Measurements from ENCODE around the gene WNT10A.

WNT10A gene

GRCh38 chr2:218897394-218898108 is 16.9 kb downstream of the WNT10A start:
- H3K4me1 ChIP-seq (ENCODE audit: insufficient read depth, low read length, poor library complexity, severe bottlenecking) = peaks cover 45% of the 10 kb centered on the region
- no peaks in the 10 kb centered on the region for H3K9me2 ChIP-seq (replicated peaks; ENCODE audit: low read depth, low read length)
- peak overlapping the region; percentile 44 for H2AFZ ChIP-seq (ENCODE audit: low read length)
- H3K9me3 ChIP-seq (ENCODE audit: insufficient read depth, low read depth, low read length) = no peaks in the 10 kb centered on the region
- H3K4me3 ChIP-seq (ENCODE audit: low read length, poor library complexity, severe bottlenecking) = peak overlapping the region; percentile 84
- H3K4me2 ChIP-seq (ENCODE audit: low read depth, low read length, poor library complexity, severe bottlenecking) = peak overlapping the region; percentile 97
- no peaks in the 10 kb centered on the region for H3K27me3 ChIP-seq (ENCODE audit: insufficient read depth, low read length, poor library complexity, severe bottlenecking)
- no peaks in the 10 kb centered on the region for H3K36me3 ChIP-seq (ENCODE audit: insufficient read depth, low read length)
- no peaks in the 10 kb centered on the region for H4K20me1 ChIP-seq (ENCODE audit: insufficient read depth, low read length, poor library complexity, severe bottlenecking)
- H3K79me2 ChIP-seq (ENCODE audit: insufficient read depth, low read length) = peaks cover 24% of the 10 kb centered on the region; the same call in 1 of the 2 replicates
- no peaks in the 10 kb centered on the region for H3F3A ChIP-seq (ENCODE audit: low read depth)
- TF ChIP-seq EZH2phosphoT487 (IDR thresholded peaks at IDR 0.05; ENCODE audit: borderline replicate concordance) (no peak), CTCF (conservative IDR thresholded peaks at IDR 0.05; ENCODE audit: low read length) (no peak)
- peak overlapping the region; percentile 44 for H3K9ac ChIP-seq (ENCODE audit: low read depth, low read length, poor library complexity, severe bottlenecking)

GRCh38 chr2:218898109-218898878 is 17.6 kb downstream of the WNT10A start:
- Histone ChIP-seq H3K79me2 (ENCODE audit: insufficient read depth, low read length) (peaks cover 21% of the 10 kb centered on the region; the same call in 1 of the 2 replicates), H3K36me3 (ENCODE audit: insufficient read depth, low read length) (no peaks in the 10 kb centered on the region), H2AFZ (ENCODE audit: low read length) (no peak overlapping the region), H3K27me3 (ENCODE audit: insufficient read depth, low read length, poor library complexity, severe bottlenecking) (no peaks in the 10 kb centered on the region), H3F3A (ENCODE audit: low read depth) (no peaks in the 10 kb centered on the region), H3K4me1 (ENCODE audit: insufficient read depth, low read length, poor library complexity, severe bottlenecking) (peaks cover 41% of the 10 kb centered on the region), H4K20me1 (ENCODE audit: insufficient read depth, low read length, poor library complexity, severe bottlenecking) (no peaks in the 10 kb centered on the region), H3K9ac (ENCODE audit: low read depth, low read length, poor library complexity, severe bottlenecking) (no peak overlapping the region), H3K9me2 (replicated peaks; ENCODE audit: low read depth, low read length) (no peaks in the 10 kb centered on the region), H3K9me3 (ENCODE audit: insufficient read depth, low read depth, low read length) (no peaks in the 10 kb centered on the region), H3K4me3 (ENCODE audit: low read length, poor library complexity, severe bottlenecking) (peak overlapping the region; percentile 84), H3K4me2 (ENCODE audit: low read depth, low read length, poor library complexity, severe bottlenecking) (peak overlapping the region; percentile 97)
- peak; percentile 90 for TF ChIP-seq CTCF (conservative IDR thresholded peaks at IDR 0.05; ENCODE audit: low read length)
- no peak for TF ChIP-seq EZH2phosphoT487 (IDR thresholded peaks at IDR 0.05; ENCODE audit: borderline replicate concordance)

- no peaks in the 10 kb centered on the region for H3K36me3 ChIP-seq (ENCODE audit: insufficient read depth, low read length)
- peaks cover 33% of the 10 kb centered on the region for H3K4me1 ChIP-seq (ENCODE audit: insufficient read depth, low read length, poor library complexity, severe bottlenecking)
- H4K20me1 ChIP-seq (ENCODE audit: insufficient read depth, low read length, poor library complexity, severe bottlenecking) = no peaks in the 10 kb centered on the region
- H3K4me3 ChIP-seq (ENCODE audit: low read length, poor library complexity, severe bottlenecking) = no peak overlapping the region
- H3K27me3 ChIP-seq (ENCODE audit: insufficient read depth, low read length, poor library complexity, severe bottlenecking) = no peaks in the 10 kb centered on the region
- H2AFZ ChIP-seq (ENCODE audit: low read length) = no peak overlapping the region
- H3F3A ChIP-seq (ENCODE audit: low read depth) = no peaks in the 10 kb centered on the region
- H3K4me2 ChIP-seq (ENCODE audit: low read depth, low read length, poor library complexity, severe bottlenecking) = no peak overlapping the region
- H3K9ac ChIP-seq (ENCODE audit: low read depth, low read length, poor library complexity, severe bottlenecking) = no peak overlapping the region
- H3K9me2 ChIP-seq (replicated peaks; ENCODE audit: low read depth, low read length) = no peaks in the 10 kb centered on the region
- TF ChIP-seq CTCF (conservative IDR thresholded peaks at IDR 0.05; ENCODE audit: low read length) (no peak), EZH2phosphoT487 (IDR thresholded peaks at IDR 0.05; ENCODE audit: borderline replicate concordance) (no peak)
- no peaks in the 10 kb centered on the region for H3K9me3 ChIP-seq (ENCODE audit: insufficient read depth, low read depth, low read length)
- peaks cover 13% of the 10 kb centered on the region; the same call in 1 of the 2 replicates for H3K79me2 ChIP-seq (ENCODE audit: insufficient read depth, low read length)
Observed at GRCh38 chr2:218899147-218899546, 18.5 kb downstream of the WNT10A start.
